GM21515 (cell line): ENCODE measurements around the gene TATDN2.

Source experiments
- ATAC-seq: cut with Tn5 transposase; IDR thresholded peaks from one replicate; pipeline ENCODE4 v1.9.1; 2021; ENCODE audit not compliant: unreplicated experiment

Gene TATDN2

DNA sequence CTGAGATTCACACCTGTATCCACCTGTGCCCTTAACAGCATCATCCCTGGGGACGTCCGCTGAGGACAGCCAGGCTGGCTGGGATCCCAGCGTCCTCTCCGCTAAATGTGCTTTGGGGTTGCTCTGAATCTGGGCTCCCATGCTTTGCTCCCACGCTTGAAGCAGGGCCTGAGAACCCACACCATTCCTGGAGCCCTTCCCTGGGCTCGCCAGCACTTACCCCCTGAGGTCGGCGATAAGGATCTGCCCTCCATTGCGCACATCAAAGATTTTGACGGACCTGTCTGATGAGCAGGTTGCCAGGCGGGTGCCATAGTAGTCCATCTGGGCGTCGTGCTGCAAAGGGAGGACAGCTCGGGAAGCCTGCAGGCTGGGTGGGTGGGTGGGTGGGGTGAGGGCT is 66.8 kb downstream of the TATDN2 start:
- no peak for ATAC-seq

DNA sequence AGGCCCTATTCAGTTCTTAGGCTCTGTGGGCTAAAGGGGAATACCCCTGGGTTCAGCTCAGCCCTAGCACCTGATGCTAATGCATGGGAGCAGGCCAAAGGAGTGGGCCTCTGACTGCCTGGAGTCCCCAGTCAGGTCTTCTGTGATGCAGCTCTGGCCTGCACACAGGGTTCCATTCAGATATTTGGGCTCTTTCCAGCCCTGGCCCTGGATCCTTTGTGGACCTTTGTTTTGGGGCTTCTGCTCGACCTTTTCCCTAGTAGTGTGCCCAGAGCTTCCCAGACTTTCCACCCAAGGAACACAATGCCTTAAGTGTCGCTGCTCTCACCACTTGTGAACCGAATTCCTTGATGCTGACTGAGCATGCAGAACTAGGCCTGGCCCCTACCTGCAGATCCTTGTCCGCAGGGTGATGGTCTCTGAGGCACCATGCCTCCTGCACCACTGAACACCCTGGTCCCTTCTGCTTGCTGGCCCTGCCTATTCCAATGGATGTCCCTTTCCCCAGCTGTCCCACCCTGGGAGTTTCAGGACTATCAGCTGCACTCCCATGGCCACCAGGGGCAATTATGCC is 67.6 kb downstream of the TATDN2 start:
- no peak for ATAC-seq

GRCh38 chr3:10317311-10317960 is 69.2 kb downstream of the TATDN2 start:
- ATAC-seq = no peak

DNA sequence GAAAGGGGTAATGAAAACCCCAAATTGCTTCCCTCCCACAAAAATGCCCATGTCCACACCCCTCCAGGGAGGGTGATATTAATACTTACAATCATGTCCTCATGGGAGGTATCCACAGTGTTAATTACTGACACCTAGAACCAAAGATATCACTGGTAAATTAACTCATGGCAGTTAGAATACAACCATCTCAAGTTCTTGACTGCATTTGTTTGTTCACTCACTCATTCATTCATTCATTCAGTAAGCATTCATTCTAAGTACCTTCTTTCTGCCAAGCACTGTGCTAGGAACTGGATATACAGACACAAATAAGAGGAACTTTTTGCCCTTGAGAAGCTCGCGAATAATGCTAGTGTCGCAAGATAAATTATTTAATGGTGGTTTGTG is 69.7 kb downstream of the TATDN2 start:
- no peak for ATAC-seq

DNA sequence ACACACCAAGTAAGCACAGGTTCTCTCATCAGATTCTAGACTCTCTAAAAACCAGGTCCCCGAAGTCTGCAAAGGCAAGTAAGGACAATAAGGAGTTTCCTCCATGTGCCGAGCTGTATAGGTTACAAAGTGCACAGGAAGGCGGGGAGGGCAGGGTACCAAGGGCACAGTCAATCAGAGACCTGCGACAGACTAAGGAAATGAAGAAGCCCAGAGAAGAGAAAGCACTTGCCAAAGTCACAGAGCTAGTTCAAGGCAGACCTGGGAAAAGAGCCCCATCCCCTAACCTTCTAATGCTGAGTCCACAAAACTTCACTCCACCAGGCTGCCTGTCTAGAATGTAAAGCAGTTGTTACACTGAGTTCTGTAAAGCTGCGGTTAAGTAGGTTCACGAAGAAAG is 71.0 kb downstream of the TATDN2 start:
- no peak for ATAC-seq

GRCh38 chr3:10319804-10320203 is 71.5 kb downstream of the TATDN2 start:
- no peak for ATAC-seq

DNA sequence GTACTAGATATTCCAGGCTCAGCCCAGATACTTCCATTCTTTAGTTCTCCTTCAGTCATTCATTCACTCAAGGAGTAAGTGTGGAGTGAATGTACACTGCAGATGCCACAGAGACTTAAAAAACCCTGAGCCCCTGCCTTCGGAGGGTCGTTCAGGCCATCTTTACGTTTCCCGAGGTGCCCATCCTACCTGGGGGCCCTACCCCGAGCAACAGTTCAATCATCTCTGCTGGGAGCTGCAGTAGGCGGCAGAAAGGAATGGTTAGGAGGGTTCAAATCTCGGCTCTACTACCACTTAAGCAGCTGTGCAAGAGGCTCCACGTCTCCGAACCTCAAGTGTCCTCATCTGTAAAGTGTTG is 72.0 kb downstream of the TATDN2 start:
- ATAC-seq = no peak

- ATAC-seq = no peak
These were observed 73.5 kb downstream of the TATDN2 start for GRCh38 chr3:10321630-10322351.

GRCh38 chr3:10322352-10322710 is 74.1 kb downstream of the TATDN2 start:
- ATAC-seq = no peak

GRCh38 chr3:10327592-10327991 is 79.3 kb downstream of the TATDN2 start:
- ATAC-seq = no peak

- ATAC-seq = no peak
These were observed 80.3 kb downstream of the TATDN2 start for GRCh38 chr3:10328460-10329071.

DNA sequence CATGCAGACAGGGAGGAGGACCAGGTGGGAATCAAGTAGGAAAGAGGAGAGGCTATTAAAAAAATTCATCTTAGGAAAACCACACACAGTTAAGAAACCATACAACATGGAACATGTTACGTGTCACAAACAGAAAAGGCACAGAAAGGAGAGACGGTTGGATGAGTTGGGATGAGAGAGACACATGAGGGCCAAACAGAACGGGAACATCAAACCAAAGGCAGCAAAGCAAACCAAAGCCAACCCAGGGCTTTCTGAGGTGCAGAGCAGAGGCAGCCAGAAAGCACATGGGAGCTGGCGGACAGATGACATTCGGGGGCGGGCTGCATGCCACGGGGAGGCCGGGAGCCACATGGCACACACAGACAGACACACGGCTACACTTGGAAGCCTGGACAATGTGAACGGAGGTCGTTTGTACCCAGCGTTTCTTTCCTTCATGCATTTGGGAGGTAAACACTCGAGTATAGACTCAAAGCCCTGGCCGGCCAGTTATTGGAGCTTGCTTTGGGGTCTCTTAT is 81.3 kb downstream of the TATDN2 start:
- no peak for ATAC-seq

- ATAC-seq = no peak
These were observed 82.1 kb downstream of the TATDN2 start for GRCh38 chr3:10330319-10330718.
